ENCODE data around the gene SP100. TPM values are rescaled to one million over a fixed set of nuclear protein-coding genes. Genes with fewer than 3 reads are reported as not detected.
"Not testable (repeated sequence)": the region's sequence is repeated elsewhere in the genome, so short reads cannot be mapped to it uniquely, and the experiment has no call there.

The SP100 gene
- total RNA-seq, 1 donor from 2014 or later, result 120 TPM

DNA sequence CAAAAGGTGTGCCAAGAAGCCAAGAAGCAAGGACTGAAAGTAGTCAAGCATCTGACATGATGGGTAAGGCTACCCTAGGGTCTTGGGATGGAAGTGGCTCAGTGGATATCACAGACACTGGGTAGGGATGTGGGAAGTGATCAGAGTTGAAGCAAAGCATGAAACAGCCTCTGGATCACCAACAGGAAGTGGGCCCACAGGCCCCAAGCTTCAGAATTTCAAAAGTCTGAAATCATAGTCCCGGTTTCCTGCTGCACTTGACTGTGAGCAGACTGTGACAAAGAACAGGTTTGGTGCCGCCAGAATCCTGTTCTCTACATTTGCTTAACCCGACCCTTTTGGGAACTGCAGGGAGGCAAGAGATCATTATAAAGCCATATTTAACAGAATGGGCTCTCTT is 57.4 kb downstream of the SP100 start:
- Mint-ChIP-seq H3K4me1 (ENCODE audit: unreplicated experiment) (no peaks in the 10 kb centered on the region), H3K27ac (ENCODE audit: unreplicated experiment) (no peak overlapping the region), H3K9me3 (ENCODE audit: unreplicated experiment) (peaks cover 17% of the 10 kb centered on the region), H3K36me3 (ENCODE audit: unreplicated experiment) (peaks cover 76% of the 10 kb centered on the region), H3K4me3 (ENCODE audit: unreplicated experiment) (no peak overlapping the region), H3K27me3 (ENCODE audit: unreplicated experiment) (no peaks in the 10 kb centered on the region)
- TF ChIP-seq, protein P1, sequence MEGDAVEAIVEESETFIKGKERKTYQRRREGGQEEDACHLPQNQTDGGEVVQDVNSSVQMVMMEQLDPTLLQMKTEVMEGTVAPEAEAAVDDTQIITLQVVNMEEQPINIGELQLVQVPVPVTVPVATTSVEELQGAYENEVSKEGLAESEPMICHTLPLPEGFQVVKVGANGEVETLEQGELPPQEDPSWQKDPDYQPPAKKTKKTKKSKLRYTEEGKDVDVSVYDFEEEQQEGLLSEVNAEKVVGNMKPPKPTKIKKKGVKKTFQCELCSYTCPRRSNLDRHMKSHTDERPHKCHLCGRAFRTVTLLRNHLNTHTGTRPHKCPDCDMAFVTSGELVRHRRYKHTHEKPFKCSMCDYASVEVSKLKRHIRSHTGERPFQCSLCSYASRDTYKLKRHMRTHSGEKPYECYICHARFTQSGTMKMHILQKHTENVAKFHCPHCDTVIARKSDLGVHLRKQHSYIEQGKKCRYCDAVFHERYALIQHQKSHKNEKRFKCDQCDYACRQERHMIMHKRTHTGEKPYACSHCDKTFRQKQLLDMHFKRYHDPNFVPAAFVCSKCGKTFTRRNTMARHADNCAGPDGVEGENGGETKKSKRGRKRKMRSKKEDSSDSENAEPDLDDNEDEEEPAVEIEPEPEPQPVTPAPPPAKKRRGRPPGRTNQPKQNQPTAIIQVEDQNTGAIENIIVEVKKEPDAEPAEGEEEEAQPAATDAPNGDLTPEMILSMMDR (IDR thresholded peaks at IDR 0.05), result no peak
- DNase-seq (ENCODE audit: extremely low spot score, unreplicated experiment), result no peak

DNA sequence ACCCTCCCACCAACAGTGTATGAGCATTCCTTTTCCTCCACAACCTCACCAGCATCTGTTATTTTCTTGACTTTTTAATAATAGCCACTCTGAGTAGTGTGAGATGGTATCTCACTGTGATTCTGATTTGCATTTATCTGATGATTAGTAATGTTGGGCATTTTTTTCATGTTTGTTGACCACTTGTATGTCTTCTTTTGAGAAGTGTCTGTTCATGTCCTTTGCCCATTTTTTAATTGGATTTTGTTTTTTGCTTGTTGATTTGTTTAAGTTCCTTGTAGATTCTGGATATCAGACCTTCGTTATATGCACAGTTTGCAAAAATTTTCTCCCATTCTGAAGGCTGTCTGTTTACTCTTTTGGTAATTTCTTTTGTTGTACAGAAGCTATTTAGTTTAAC is 59.1 kb downstream of the SP100 start:
- Mint-ChIP-seq H3K27ac (ENCODE audit: unreplicated experiment) (no peak overlapping the region), H3K4me1 (ENCODE audit: unreplicated experiment) (no peaks in the 10 kb centered on the region), H3K4me3 (ENCODE audit: unreplicated experiment) (no peak overlapping the region), H3K36me3 (ENCODE audit: unreplicated experiment) (peaks cover 79% of the 10 kb centered on the region), H3K9me3 (ENCODE audit: unreplicated experiment) (peaks cover 17% of the 10 kb centered on the region), H3K27me3 (ENCODE audit: unreplicated experiment) (no peaks in the 10 kb centered on the region)
- TF ChIP-seq, protein P1 (IDR thresholded peaks at IDR 0.05), result no peak
- DNase-seq (ENCODE audit: extremely low spot score, unreplicated experiment), result no peak

DNA sequence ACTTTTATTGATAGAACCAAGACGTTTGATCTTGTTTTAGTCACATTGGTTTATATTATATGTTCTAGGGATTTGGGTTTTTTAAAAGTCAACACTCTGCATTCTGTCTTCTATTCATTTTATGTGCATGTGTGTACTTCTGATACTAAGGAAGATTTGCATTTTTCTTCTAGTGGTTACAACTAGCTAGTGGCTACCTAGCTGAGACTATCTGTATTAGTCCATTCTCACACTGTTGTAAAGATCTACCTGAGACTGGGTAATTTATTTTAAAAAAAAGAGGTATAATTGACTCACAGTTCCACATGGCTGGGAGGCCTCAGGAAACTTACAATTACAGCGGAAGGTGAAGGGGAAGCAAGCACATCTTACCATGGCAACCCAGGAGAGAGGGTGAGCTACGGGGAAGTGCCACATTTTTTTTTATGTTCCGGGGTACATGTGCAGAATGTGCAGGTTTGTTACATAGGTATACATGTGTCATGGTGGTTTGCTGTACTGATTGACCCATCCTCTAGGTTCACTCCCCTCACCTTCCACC is 69.9 kb downstream of the SP100 start:
- peaks cover 20% of the 10 kb centered on the region for H3K9me3 Mint-ChIP-seq (ENCODE audit: unreplicated experiment)
- TF ChIP-seq, protein P1 (IDR thresholded peaks at IDR 0.05), result no peak
- H3K27me3 Mint-ChIP-seq (ENCODE audit: unreplicated experiment), result no peaks in the 10 kb centered on the region
- peaks cover 58% of the 10 kb centered on the region for H3K36me3 Mint-ChIP-seq (ENCODE audit: unreplicated experiment)
- H3K4me1 Mint-ChIP-seq (ENCODE audit: unreplicated experiment), result no peaks in the 10 kb centered on the region
- H3K27ac Mint-ChIP-seq (ENCODE audit: unreplicated experiment), result no peak overlapping the region
- DNase-seq (ENCODE audit: extremely low spot score, unreplicated experiment), result no peak
- H3K4me3 Mint-ChIP-seq (ENCODE audit: unreplicated experiment), result no peak overlapping the region

DNA sequence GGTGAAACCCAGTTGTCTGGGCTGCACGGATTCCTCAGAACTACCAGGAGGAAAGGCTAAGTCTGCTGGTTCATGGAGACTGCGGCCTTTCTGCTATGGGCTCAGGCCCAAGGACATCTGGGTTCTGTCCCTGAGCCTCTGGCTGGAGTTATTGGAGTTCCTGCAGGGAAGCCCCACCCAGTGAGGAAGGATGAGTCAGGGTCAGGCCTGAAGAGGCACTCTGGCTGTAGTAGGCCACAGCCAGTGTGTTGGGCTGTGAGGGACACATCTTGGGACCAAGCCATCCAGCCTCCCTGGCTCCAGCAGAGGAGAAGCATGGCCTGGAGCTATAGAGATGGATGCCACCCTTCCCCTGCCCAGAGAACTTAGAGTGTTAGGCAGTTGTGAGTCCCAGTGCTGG is 75.2 kb downstream of the SP100 start:
- not testable (repeated sequence) for H3K27me3 Mint-ChIP-seq (ENCODE audit: unreplicated experiment); H3K4me1 Mint-ChIP-seq (ENCODE audit: unreplicated experiment); H3K27ac Mint-ChIP-seq (ENCODE audit: unreplicated experiment); H3K4me3 Mint-ChIP-seq (ENCODE audit: unreplicated experiment); DNase-seq (ENCODE audit: extremely low spot score, unreplicated experiment)
- H3K9me3 Mint-ChIP-seq (ENCODE audit: unreplicated experiment), result peaks cover 18% of the 10 kb centered on the region
- peaks cover 75% of the 10 kb centered on the region for H3K36me3 Mint-ChIP-seq (ENCODE audit: unreplicated experiment)

DNA sequence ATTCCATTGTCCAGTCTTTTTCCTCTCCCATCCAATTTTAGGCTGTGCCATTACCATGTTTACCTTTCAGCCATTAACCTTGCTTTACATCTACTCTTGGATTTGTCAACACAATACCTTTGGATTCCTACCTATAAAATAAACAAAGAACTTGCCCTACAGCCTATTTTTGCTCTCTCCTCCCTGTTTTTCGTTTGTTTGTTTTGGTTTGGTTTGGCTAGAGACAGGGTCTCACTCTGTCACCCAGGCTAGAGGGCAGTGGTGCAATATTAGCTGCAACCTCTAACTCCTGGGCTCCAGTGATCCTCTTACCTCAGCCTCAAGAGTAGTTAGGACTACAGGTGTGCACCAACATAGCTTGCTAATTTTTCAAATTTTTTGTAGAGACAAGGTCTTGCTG is 76.1 kb downstream of the SP100 start:
- Mint-ChIP-seq H3K4me1 (ENCODE audit: unreplicated experiment) (no peaks in the 10 kb centered on the region), H3K4me3 (ENCODE audit: unreplicated experiment) (no peak overlapping the region), H3K9me3 (ENCODE audit: unreplicated experiment) (peaks cover 18% of the 10 kb centered on the region), H3K27ac (ENCODE audit: unreplicated experiment) (no peak overlapping the region), H3K27me3 (ENCODE audit: unreplicated experiment) (no peaks in the 10 kb centered on the region), H3K36me3 (ENCODE audit: unreplicated experiment) (peaks cover 70% of the 10 kb centered on the region)
- TF ChIP-seq, protein P1 (IDR thresholded peaks at IDR 0.05), result no peak
- no peak for DNase-seq (ENCODE audit: extremely low spot score, unreplicated experiment)

DNA sequence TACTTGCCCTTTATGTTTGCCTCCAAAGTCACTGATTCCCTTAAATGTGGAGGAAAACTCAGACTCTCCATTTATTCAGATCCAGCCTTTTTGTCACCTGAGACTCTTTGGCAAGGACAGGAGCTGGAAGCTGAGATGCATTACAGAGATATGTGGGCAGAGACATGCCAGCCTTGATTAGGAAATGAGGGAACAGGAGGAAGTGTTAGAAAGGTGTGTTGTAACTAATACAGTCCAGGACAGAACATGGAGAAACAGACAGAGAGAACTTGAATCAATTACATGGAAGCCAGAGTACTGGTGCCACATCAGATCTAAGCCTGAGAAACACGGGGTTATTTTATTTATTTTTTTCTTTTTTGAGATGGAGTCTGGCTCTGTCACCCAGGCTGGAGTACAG is 79.0 kb downstream of the SP100 start:
- Mint-ChIP-seq H3K27ac (ENCODE audit: unreplicated experiment) (no peak overlapping the region), H3K4me1 (ENCODE audit: unreplicated experiment) (no peaks in the 10 kb centered on the region), H3K9me3 (ENCODE audit: unreplicated experiment) (peaks cover 9% of the 10 kb centered on the region), H3K4me3 (ENCODE audit: unreplicated experiment) (no peak overlapping the region), H3K36me3 (ENCODE audit: unreplicated experiment) (peaks cover 67% of the 10 kb centered on the region), H3K27me3 (ENCODE audit: unreplicated experiment) (no peaks in the 10 kb centered on the region)
- no peak for DNase-seq (ENCODE audit: extremely low spot score, unreplicated experiment)
- TF ChIP-seq, protein P1 (IDR thresholded peaks at IDR 0.05), result no peak
